ENCODE data around the gene BCL2L14. TPM values are rescaled to one million over a fixed set of nuclear protein-coding genes. Genes with fewer than 3 reads are reported as not detected.
A peak's percentile ranks its signal among the peaks of the same experiment; 100 is the strongest.
"Not testable (repeated sequence)": the region's sequence is repeated elsewhere in the genome, so short reads cannot be mapped to it uniquely, and the experiment has no call there.

BCL2L14 gene
- total RNA-seq, 5 donors from 2014 or later (not counting 1 experiment from before 2014, with no cell fraction given), result 0.47 to 1.1 (median 0.77) TPM; not detected in 1

DNA sequence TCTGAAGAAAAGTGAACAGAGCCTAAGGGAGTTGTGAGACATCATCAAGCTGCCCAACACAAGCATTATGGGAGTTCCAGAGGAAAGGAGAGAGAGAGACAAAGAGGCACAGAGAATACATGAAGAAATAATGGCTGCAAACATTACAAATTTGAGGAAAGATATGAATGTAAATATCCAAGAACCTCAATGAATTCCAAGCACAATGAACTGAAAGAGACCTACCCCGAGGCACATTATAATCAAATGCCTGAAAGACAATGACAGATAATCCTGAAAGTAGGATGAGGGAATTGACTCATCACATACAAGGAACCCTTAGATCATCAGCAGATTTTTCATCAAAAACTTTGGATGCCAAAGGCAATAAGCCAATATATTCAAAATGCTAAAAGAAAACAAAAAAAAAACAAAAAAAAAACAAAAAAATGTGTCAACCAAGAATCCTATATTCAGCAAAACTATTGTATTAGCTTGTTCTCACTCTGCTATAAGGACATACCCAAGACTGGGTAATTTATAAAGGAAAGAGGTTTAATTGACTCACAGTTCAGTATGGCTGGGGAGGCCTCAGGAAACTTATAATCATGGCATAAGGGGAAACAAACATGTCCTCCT lies 37.8 kb downstream of the BCL2L14 start:
- Histone ChIP-seq H3K4me3 (ENCODE audit: control insufficient read depth in 1 of 2, extremely low read depth in 1 of 2, low read length in 1 of 2) (no peak overlapping the region), H3K27ac (ENCODE audit: low read length) (no peak overlapping the region), H3K9me3 (no peaks in the 10 kb centered on the region), H3K27me3 (replicated peaks in 1 of 2; ENCODE audit: control insufficient read depth in 2 of 2, extremely low read depth in 1 of 2, insufficient read depth in 2 of 2, low read length in 1 of 2) (peaks cover 0 to 7% of the 10 kb centered on the region in 2 experiments), H3K4me1 (ENCODE audit: control insufficient read depth in 1 of 2, extremely low read depth in 1 of 2, insufficient read depth in 2 of 2, low read length in 2 of 2) (no peaks in the 10 kb centered on the region), H3K36me3 (ENCODE audit: control insufficient read depth in 2 of 2, extremely low read depth in 1 of 2, insufficient read depth in 1 of 2, low read length in 1 of 2) (no peaks in the 10 kb centered on the region)
- H3K9me3 Mint-ChIP-seq, result peaks cover 13 to 27% (median 18%) of the 10 kb centered on the region in 3 donors
- no peaks in the 10 kb centered on the region for H3K4me1 Mint-ChIP-seq
- no peaks in the 10 kb centered on the region for H3K27me3 Mint-ChIP-seq
- DNase-seq (no peak), ATAC-seq (replicated peaks in 1 of 4) (no peak)
- no peak overlapping the region for H3K27ac Mint-ChIP-seq
- no peak overlapping the region for H3K4me3 Mint-ChIP-seq
- ChIA-PET POLR2A (no interaction called here), CTCF (no interaction called here)
- no CpG with 5 or more reads among the region's 1 CpG for WGBS (ENCODE audit: insufficient coverage)
- H3K36me3 Mint-ChIP-seq, result peaks cover 6% of the 10 kb centered on the region

DNA sequence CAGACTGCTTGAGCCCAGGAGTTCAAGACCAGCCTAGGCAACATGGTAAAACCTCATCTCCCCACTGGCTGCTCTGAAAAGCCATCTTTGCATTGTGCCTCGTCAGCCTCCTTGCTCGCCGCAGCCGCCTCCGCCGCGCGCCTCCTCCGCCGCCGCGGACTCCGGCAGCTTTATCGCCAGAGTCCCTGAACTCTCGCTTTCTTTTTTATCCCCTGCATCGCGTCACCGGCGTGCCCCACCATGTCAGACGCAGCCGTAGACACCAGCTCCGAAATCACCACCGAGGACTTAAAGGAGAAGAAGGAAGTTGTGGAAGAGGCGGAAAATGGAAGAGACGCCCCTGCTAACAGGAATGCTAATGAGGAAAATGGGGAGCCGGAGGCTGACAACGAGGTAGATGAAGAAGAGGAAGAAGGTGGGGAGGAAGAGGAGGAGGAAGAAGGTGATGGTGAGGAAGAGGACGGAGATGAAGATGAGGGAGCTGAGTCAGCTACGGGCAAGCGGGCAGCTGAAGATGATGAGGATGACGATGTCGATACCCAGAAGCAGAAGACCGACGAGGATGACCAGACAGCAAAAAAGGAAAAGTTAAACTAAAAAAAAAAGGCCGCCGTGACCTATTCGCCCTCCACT lies 40.3 kb downstream of the BCL2L14 start:
- H3K36me3 Mint-ChIP-seq; ATAC-seq (replicated peaks in 1 of 4); H3K27me3 ChIP-seq (replicated peaks in 1 of 2; ENCODE audit: control insufficient read depth in 2 of 2, extremely low read depth in 1 of 2, insufficient read depth in 2 of 2, low read length in 1 of 2); H3K27ac ChIP-seq (ENCODE audit: low read length); H3K27ac Mint-ChIP-seq; CTCF ChIA-PET; H3K4me1 Mint-ChIP-seq; POLR2A ChIA-PET; H3K9me3 ChIP-seq; H3K4me1 ChIP-seq (ENCODE audit: control insufficient read depth in 1 of 2, extremely low read depth in 1 of 2, insufficient read depth in 2 of 2, low read length in 2 of 2); H3K27me3 Mint-ChIP-seq; H3K36me3 ChIP-seq (ENCODE audit: control insufficient read depth in 2 of 2, extremely low read depth in 1 of 2, insufficient read depth in 1 of 2, low read length in 1 of 2): not testable (repeated sequence)
- H3K4me3 ChIP-seq (ENCODE audit: control insufficient read depth in 1 of 2, extremely low read depth in 1 of 2, low read length in 1 of 2), result peak overlapping the region in 1 of 2 donors; percentile 15
- DNase-seq, result peak in 19 of 35 experiments; percentile 1 to 39 (median 10)
- Mint-ChIP-seq H3K4me3 (peak overlapping the region in 2 of 3 donors; percentile 32 to 54), H3K9me3 (peaks cover 9 to 22% (median 14%) of the 10 kb centered on the region in 3 donors)
- 87% methylated on average over 11 of the region's 37 CpGs for WGBS (ENCODE audit: insufficient coverage)

DNA sequence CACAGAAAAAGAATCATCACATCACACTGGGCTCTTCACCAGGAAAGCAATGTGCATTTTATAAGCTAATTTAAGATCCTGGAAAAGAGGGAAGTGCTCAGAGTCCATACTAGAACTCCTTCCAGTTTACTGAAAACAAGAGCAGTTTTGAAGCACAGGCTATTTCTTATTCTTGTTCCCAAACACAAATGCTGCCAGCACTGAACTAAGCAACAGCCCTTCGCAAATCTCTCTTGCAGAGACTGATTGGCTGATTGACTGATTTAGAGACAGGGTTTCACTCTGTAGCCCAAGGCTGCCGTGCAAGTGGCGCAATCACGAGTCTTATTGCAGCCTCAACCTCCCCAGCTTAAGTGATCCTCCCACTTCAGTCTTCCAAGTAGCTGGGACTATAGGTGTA lies 44.8 kb downstream of the BCL2L14 start:
- no peak overlapping the region for H3K27ac ChIP-seq (ENCODE audit: low read length)
- no peaks in the 10 kb centered on the region for H3K9me3 Mint-ChIP-seq
- no peak overlapping the region for H3K27ac Mint-ChIP-seq
- no peaks in the 10 kb centered on the region for H3K4me1 Mint-ChIP-seq
- H3K27me3 Mint-ChIP-seq, result no peaks in the 10 kb centered on the region
- H3K36me3 Mint-ChIP-seq, result peaks cover 6% of the 10 kb centered on the region
- H3K4me1 ChIP-seq (ENCODE audit: control insufficient read depth in 1 of 2, extremely low read depth in 1 of 2, insufficient read depth in 2 of 2, low read length in 2 of 2), result no peaks in the 10 kb centered on the region
- no peak overlapping the region for H3K4me3 ChIP-seq (ENCODE audit: control insufficient read depth in 1 of 2, extremely low read depth in 1 of 2, low read length in 1 of 2)
- H3K36me3 ChIP-seq (ENCODE audit: control insufficient read depth in 2 of 2, extremely low read depth in 1 of 2, insufficient read depth in 1 of 2, low read length in 1 of 2), result no peaks in the 10 kb centered on the region
- ChIA-PET POLR2A (no interaction called here), CTCF (interaction anchor here (0.5 to 1.2 kb wide), 3 partner anchors 12 to 14 kb away, joined by 3 read pairs; no protein-coding TSS in a partner anchor)
- no peak overlapping the region for H3K4me3 Mint-ChIP-seq
- H3K9me3 ChIP-seq, result no peaks in the 10 kb centered on the region
- H3K27me3 ChIP-seq (replicated peaks in 1 of 2; ENCODE audit: control insufficient read depth in 2 of 2, extremely low read depth in 1 of 2, insufficient read depth in 2 of 2, low read length in 1 of 2), result no peaks in the 10 kb centered on the region
- 97% methylated on average over 3 of the region's 4 CpGs for WGBS (ENCODE audit: insufficient coverage)
- ATAC-seq (replicated peaks in 1 of 4) (no peak), DNase-seq (no peak)

DNA sequence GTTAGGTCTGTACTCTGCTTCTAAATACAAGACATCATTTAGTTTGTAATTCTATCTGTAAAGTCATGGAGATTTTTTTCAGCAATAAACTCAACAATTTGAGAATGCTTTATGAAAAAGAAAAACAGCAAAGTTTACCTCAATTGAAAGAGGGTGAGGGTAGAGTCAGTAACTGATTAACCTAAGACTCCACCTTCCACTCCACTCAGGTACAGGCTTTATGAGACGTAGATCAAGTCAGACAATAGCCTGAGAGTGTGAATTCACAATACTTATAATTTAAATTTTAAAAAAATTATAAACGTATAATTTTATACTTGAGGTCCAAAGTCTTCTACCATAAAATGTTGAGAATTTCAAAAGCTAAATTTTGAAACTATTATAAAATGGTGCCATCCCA lies 45.9 kb downstream of the BCL2L14 start:
- Histone ChIP-seq H3K27me3 (replicated peaks in 1 of 2; ENCODE audit: control insufficient read depth in 2 of 2, extremely low read depth in 1 of 2, insufficient read depth in 2 of 2, low read length in 1 of 2) (no peaks in the 10 kb centered on the region), H3K4me3 (ENCODE audit: control insufficient read depth in 1 of 2, extremely low read depth in 1 of 2, low read length in 1 of 2) (no peak overlapping the region), H3K4me1 (ENCODE audit: control insufficient read depth in 1 of 2, extremely low read depth in 1 of 2, insufficient read depth in 2 of 2, low read length in 2 of 2) (no peaks in the 10 kb centered on the region), H3K36me3 (ENCODE audit: control insufficient read depth in 2 of 2, extremely low read depth in 1 of 2, insufficient read depth in 1 of 2, low read length in 1 of 2) (no peaks in the 10 kb centered on the region), H3K9me3 (no peaks in the 10 kb centered on the region), H3K27ac (ENCODE audit: low read length) (no peak overlapping the region)
- WGBS (ENCODE audit: insufficient coverage), result no CpG with 5 or more reads among the region's 2 CpGs
- Mint-ChIP-seq H3K9me3 (no peaks in the 10 kb centered on the region), H3K36me3 (peaks cover 6% of the 10 kb centered on the region), H3K27me3 (no peaks in the 10 kb centered on the region), H3K27ac (no peak overlapping the region), H3K4me1 (no peaks in the 10 kb centered on the region), H3K4me3 (no peak overlapping the region)
- ChIA-PET POLR2A (no interaction called here), CTCF (interaction anchor here (0.6 to 1.2 kb wide), 2 partner anchors 12 to 29 kb away, joined by 3 read pairs; no protein-coding TSS in a partner anchor)
- no peak for DNase-seq
- no peak for ATAC-seq (replicated peaks in 1 of 4)

DNA sequence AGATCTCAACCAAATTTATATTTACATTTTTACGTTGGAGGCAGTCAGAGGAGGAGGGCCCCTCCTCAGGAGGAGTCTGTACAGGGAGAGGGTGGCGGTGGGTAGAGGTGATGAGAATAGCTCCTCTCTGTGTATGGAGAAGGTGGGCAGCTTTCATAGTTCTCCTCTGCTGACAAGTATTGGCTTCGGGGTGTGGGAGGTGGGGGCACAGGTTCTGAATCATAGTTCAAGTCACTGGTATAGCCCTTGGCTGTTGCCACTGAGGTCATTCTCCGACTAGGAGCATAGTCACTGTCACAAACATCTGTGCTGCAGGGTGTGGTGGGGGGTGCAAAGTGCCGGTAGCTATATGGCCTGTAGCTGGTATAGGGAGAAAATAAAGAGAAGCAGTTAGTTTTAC lies 50.3 kb downstream of the BCL2L14 start:
- no peaks in the 10 kb centered on the region for H3K4me1 ChIP-seq (ENCODE audit: control insufficient read depth in 1 of 2, extremely low read depth in 1 of 2, insufficient read depth in 2 of 2, low read length in 2 of 2)
- no peaks in the 10 kb centered on the region for H3K27me3 Mint-ChIP-seq

DNA sequence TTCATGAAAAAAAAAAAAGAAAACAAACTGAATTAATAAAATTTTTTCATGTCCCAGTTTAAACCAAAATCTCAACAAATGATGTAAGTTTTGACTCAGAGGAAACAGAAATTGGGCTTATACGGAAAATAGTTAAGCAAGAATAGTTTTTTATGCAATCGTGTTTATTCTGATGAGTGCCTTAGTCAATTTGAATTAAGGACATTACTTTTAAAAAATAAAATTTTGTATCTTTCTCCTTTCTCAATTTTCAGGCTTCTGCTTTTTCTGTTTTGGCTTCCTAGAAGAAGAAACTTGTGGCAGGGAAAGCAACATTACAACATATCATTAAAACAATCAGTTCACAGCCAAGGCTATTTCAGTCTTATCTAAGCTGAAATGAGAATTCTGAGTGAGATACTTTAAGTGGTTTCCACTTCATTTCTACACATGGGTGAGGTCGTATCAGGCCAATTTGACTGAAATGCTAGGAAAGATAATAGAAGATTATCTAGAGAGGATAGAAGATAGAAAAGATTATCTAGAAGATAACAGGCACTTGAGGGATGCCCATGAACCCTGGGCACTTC lies 52.4 kb downstream of the BCL2L14 start:
- CTCF ChIA-PET, result interaction anchor here in 1 of 2 donors (0.6 kb wide), 1 partner anchor 118 kb away, joined by 3 read pairs; no protein-coding TSS in a partner anchor

More for the DNA sequence above, 50.3 kb downstream of the BCL2L14 start:
- Mint-ChIP-seq H3K4me1 (no peaks in the 10 kb centered on the region), H3K27ac (no peak overlapping the region), H3K36me3 (peaks cover 6% of the 10 kb centered on the region), H3K4me3 (no peak overlapping the region), H3K9me3 (no peaks in the 10 kb centered on the region)
- Histone ChIP-seq H3K4me3 (ENCODE audit: control insufficient read depth in 1 of 2, extremely low read depth in 1 of 2, low read length in 1 of 2) (no peak overlapping the region), H3K27ac (ENCODE audit: low read length) (no peak overlapping the region), H3K9me3 (no peaks in the 10 kb centered on the region), H3K36me3 (ENCODE audit: control insufficient read depth in 2 of 2, extremely low read depth in 1 of 2, insufficient read depth in 1 of 2, low read length in 1 of 2) (no peaks in the 10 kb centered on the region), H3K27me3 (replicated peaks in 1 of 2; ENCODE audit: control insufficient read depth in 2 of 2, extremely low read depth in 1 of 2, insufficient read depth in 2 of 2, low read length in 1 of 2) (no peaks in the 10 kb centered on the region)
- ATAC-seq (replicated peaks in 1 of 4) (no peak), DNase-seq (no peak)
- CTCF ChIA-PET, result no interaction called here
- POLR2A ChIA-PET, result no interaction called here
- WGBS (ENCODE audit: insufficient coverage), result 83% methylated on average over 2 of the region's 5 CpGs

More for the DNA sequence above, 52.4 kb downstream of the BCL2L14 start:
- WGBS (ENCODE audit: insufficient coverage), result no CpG with 5 or more reads among the region's 3 CpGs
- Mint-ChIP-seq H3K27me3 (no peaks in the 10 kb centered on the region), H3K9me3 (no peaks in the 10 kb centered on the region), H3K4me1 (no peaks in the 10 kb centered on the region), H3K27ac (no peak overlapping the region), H3K4me3 (no peak overlapping the region), H3K36me3 (peaks cover 15% of the 10 kb centered on the region)
- DNase-seq (no peak), ATAC-seq (replicated peaks in 1 of 4) (no peak)
- POLR2A ChIA-PET, result no interaction called here
- Histone ChIP-seq H3K4me1 (ENCODE audit: control insufficient read depth in 1 of 2, extremely low read depth in 1 of 2, insufficient read depth in 2 of 2, low read length in 2 of 2) (no peaks in the 10 kb centered on the region), H3K9me3 (no peaks in the 10 kb centered on the region), H3K27me3 (replicated peaks in 1 of 2; ENCODE audit: control insufficient read depth in 2 of 2, extremely low read depth in 1 of 2, insufficient read depth in 2 of 2, low read length in 1 of 2) (no peaks in the 10 kb centered on the region), H3K36me3 (ENCODE audit: control insufficient read depth in 2 of 2, extremely low read depth in 1 of 2, insufficient read depth in 1 of 2, low read length in 1 of 2) (no peaks in the 10 kb centered on the region), H3K4me3 (ENCODE audit: control insufficient read depth in 1 of 2, extremely low read depth in 1 of 2, low read length in 1 of 2) (no peak overlapping the region), H3K27ac (ENCODE audit: low read length) (no peak overlapping the region)
